ENCODE data around the gene NEIL1. TPM values are rescaled to one million over a fixed set of nuclear protein-coding genes. Genes with fewer than 3 reads are reported as not detected.
"Not testable (repeated sequence)": the region's sequence is repeated elsewhere in the genome, so short reads cannot be mapped to it uniquely, and the experiment has no call there.

Gene NEIL1
- total RNA-seq, 1 donor from 2014 or later, result 6.6 TPM

DNA sequence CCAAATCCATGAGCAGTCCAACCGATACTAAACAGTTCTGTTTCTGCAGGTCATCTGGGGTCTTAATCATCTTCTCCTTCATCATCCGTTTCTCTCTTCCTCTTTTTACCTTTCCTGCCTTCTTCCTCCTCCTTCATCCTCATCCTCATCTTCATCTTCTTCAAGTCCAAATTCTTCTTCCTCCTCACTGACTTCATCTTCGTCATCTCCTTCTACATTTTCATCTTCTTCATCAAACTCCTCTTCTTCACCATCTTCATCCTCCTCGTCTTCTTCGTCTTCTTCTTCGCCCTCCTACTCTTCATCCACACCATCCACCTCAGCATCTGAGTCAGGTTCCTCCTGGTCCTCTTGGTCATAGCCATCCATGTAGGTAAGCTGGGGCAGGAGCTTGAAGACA lies 25.1 kb upstream of the NEIL1 start:
- DNase-seq (ENCODE audit: low read depth) (no peak), FAIRE-seq (no peak)
- H3K4me3 ChIP-seq (ENCODE audit: low read depth, low read length), result no peak overlapping the region
- H3K36me3 ChIP-seq (ENCODE audit: control insufficient read depth, insufficient read depth, low read length), result no peaks in the 10 kb centered on the region
- no peak for TF ChIP-seq CTCF (IDR thresholded peaks at IDR 0.05; ENCODE audit: insufficient read depth, low read length, severe bottlenecking)
- no peaks in the 10 kb centered on the region for H3K27me3 ChIP-seq (ENCODE audit: control insufficient read depth, insufficient read depth, low read length)

- no peak for TF ChIP-seq CTCF (IDR thresholded peaks at IDR 0.05; ENCODE audit: insufficient read depth, low read length, severe bottlenecking)
- no peaks in the 10 kb centered on the region for H3K27me3 ChIP-seq (ENCODE audit: control insufficient read depth, insufficient read depth, low read length)
- FAIRE-seq, result no peak
Measured at GRCh38 chr15:75325922-75326321, 20.9 kb upstream of the NEIL1 start.

DNA sequence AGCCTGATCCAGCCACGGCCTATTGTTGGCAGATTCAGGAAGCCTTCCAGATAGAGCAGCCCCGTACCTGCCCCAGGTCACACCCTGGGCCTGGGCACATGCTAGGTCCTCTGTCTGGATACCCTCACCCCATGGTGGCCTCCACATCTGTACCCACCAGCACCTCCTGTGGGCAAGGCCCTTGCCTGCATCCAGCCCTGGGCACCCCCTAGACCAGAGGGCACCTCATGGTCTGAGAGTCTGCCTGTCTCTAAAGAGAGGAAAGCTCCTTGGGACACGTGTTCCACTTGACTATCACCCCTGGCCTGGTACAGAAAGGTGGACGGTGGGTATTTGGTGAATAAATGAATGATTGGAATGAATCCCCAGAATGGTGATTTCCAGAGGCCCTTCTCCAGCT lies 19.8 kb upstream of the NEIL1 start:
- FAIRE-seq (no peak), DNase-seq (ENCODE audit: low read depth) (no peak)
- no peak for TF ChIP-seq CTCF (IDR thresholded peaks at IDR 0.05; ENCODE audit: insufficient read depth, low read length, severe bottlenecking)
- Histone ChIP-seq H3K36me3 (ENCODE audit: control insufficient read depth, insufficient read depth, low read length) (no peaks in the 10 kb centered on the region), H3K4me3 (ENCODE audit: low read depth, low read length) (no peak overlapping the region), H3K27me3 (ENCODE audit: control insufficient read depth, insufficient read depth, low read length) (no peaks in the 10 kb centered on the region)

More at GRCh38 chr15:75325922-75326321, 20.9 kb upstream of the NEIL1 start:
- no peak overlapping the region for H3K4me3 ChIP-seq (ENCODE audit: low read depth, low read length)
- no peaks in the 10 kb centered on the region for H3K36me3 ChIP-seq (ENCODE audit: control insufficient read depth, insufficient read depth, low read length)
- DNase-seq (ENCODE audit: low read depth), result no peak

- TF ChIP-seq CTCF (IDR thresholded peaks at IDR 0.05; ENCODE audit: insufficient read depth, low read length, severe bottlenecking), result no peak
- Histone ChIP-seq H3K36me3 (ENCODE audit: control insufficient read depth, insufficient read depth, low read length) (no peaks in the 10 kb centered on the region), H3K27me3 (ENCODE audit: control insufficient read depth, insufficient read depth, low read length) (no peaks in the 10 kb centered on the region), H3K4me3 (ENCODE audit: low read depth, low read length) (no peak overlapping the region)
- FAIRE-seq (no peak), DNase-seq (ENCODE audit: low read depth) (no peak)
Measured at GRCh38 chr15:75327491-75327890, 19.3 kb upstream of the NEIL1 start.

- DNase-seq (ENCODE audit: low read depth) (no peak), FAIRE-seq (no peak)
- Histone ChIP-seq H3K4me3 (ENCODE audit: low read depth, low read length) (no peak overlapping the region), H3K36me3 (ENCODE audit: control insufficient read depth, insufficient read depth, low read length) (no peaks in the 10 kb centered on the region), H3K27me3 (ENCODE audit: control insufficient read depth, insufficient read depth, low read length) (no peaks in the 10 kb centered on the region)
- no peak for TF ChIP-seq CTCF (IDR thresholded peaks at IDR 0.05; ENCODE audit: insufficient read depth, low read length, severe bottlenecking)
Measured at GRCh38 chr15:75328493-75329314, 18.1 kb upstream of the NEIL1 start.

- DNase-seq (ENCODE audit: low read depth), result no peak
- no peak for FAIRE-seq
- no peaks in the 10 kb centered on the region for H3K36me3 ChIP-seq (ENCODE audit: control insufficient read depth, insufficient read depth, low read length)
- H3K4me3 ChIP-seq (ENCODE audit: low read depth, low read length), result no peak overlapping the region
- no peak for TF ChIP-seq CTCF (IDR thresholded peaks at IDR 0.05; ENCODE audit: insufficient read depth, low read length, severe bottlenecking)
- H3K27me3 ChIP-seq (ENCODE audit: control insufficient read depth, insufficient read depth, low read length), result no peaks in the 10 kb centered on the region
Measured at GRCh38 chr15:75329571-75329970, 17.3 kb upstream of the NEIL1 start.

GRCh38 chr15:75332093-75332492 lies 14.7 kb upstream of the NEIL1 start:
- not testable (repeated sequence) for H3K36me3 ChIP-seq (ENCODE audit: control insufficient read depth, insufficient read depth, low read length); H3K4me3 ChIP-seq (ENCODE audit: low read depth, low read length); DNase-seq (ENCODE audit: low read depth); H3K27me3 ChIP-seq (ENCODE audit: control insufficient read depth, insufficient read depth, low read length); FAIRE-seq

- not testable (repeated sequence) for FAIRE-seq; H3K4me3 ChIP-seq (ENCODE audit: low read depth, low read length); H3K27me3 ChIP-seq (ENCODE audit: control insufficient read depth, insufficient read depth, low read length); H3K36me3 ChIP-seq (ENCODE audit: control insufficient read depth, insufficient read depth, low read length); DNase-seq (ENCODE audit: low read depth)
Measured at GRCh38 chr15:75333654-75334419, 13.0 kb upstream of the NEIL1 start.
